ENCODE data around the gene NOL9. TPM values are rescaled to one million over a fixed set of nuclear protein-coding genes. Genes with fewer than 3 reads are reported as not detected.
"Not testable (repeated sequence)": the region's sequence is repeated elsewhere in the genome, so short reads cannot be mapped to it uniquely, and the experiment has no call there.

The NOL9 gene
- total and polyA plus RNA-seq, 4 donors: 1.9 to 27.0 (median 16.2) TPM

DNA sequence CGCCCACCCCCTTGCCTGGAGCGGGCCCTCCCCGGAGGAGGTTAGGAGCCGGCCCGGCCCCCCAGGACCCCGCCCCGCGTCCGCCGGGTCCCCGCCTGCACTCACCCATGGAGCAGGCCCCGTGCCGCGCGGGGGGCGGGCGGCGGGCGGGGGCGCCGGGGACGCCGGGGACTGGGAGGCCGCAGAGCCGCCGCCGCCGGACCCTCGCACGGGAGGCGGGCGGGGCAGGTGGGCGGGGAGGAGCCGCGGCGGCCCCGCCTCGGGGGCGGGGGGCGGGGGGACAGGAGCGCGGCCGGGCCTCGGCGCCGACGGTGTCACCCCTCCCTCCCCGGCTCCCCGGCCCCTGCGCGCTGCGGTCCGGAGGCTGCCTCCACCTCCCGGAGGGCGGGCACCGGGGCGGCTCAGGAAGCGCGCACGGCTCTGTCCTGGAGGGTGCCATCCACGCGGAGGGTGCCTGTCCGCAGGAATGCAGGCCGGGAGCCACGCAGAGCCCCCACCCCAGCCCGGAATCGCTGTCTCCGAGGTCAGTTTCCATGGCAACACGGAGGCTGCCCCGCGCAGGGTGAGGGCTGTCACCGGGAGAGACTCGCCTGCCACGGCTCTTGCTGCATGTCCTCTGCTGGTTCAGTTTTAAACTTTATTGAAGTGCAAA lies 57.0 kb downstream of the NOL9 start:
- WGBS, 2 donors: 0 to 1% methylated on average over 35 to 74 of the region's 74 CpGs
- intact Hi-C loops (cut with DNase I): no loop called here
- Histone ChIP-seq H3K4me1 (ENCODE audit: control insufficient read depth in 1 of 2, insufficient read depth in 2 of 2, low read length in 2 of 2) (peaks cover 3 to 6% of the 10 kb centered on the region in 2 donors), H3K27ac (ENCODE audit: low read depth in 1 of 2, low read length in 2 of 2) (no peak overlapping the region), H3K9me3 (ENCODE audit: control insufficient read depth, low read length) (no peaks in the 10 kb centered on the region), H3K4me3 (ENCODE audit: low read length in 2 of 2) (peak overlapping the region; percentile 39 to 73), H3K36me3 (ENCODE audit: control insufficient read depth in 1 of 2, insufficient read depth in 2 of 2, low read length in 1 of 2) (no peaks in the 10 kb centered on the region), H3K27me3 (ENCODE audit: control insufficient read depth in 1 of 2, insufficient read depth in 2 of 2, low read length in 1 of 2) (no peaks in the 10 kb centered on the region)
- DNase-seq (peak in 1 of 2 donors; percentile 78), ATAC-seq (ENCODE audit: low FRiP score) (no peak)

DNA sequence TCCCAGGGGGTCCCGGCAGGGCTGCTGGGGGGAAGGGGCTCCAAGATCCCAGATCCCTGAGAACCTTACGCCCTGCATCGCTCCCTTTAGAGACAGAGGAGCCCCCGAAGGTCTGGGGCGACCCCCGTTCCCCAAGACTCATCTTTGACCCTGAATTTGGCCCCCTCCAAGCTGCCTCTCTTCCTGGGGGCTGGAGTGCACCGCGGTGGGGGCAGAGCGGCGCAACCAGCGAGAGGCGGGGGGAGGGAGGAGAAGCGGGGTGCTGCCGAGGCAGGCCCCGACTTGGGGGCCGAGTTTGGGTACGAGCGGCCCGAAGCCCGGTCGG lies 57.5 kb downstream of the NOL9 start:
- Histone ChIP-seq H3K9me3 (ENCODE audit: control insufficient read depth, low read length) (no peaks in the 10 kb centered on the region), H3K27me3 (ENCODE audit: control insufficient read depth in 1 of 2, insufficient read depth in 2 of 2, low read length in 1 of 2) (no peaks in the 10 kb centered on the region), H3K27ac (ENCODE audit: low read depth in 1 of 2, low read length in 2 of 2) (no peak overlapping the region), H3K36me3 (ENCODE audit: control insufficient read depth in 1 of 2, insufficient read depth in 2 of 2, low read length in 1 of 2) (no peaks in the 10 kb centered on the region), H3K4me3 (ENCODE audit: low read length in 2 of 2) (peak overlapping the region; percentile 39 to 73), H3K4me1 (ENCODE audit: control insufficient read depth in 1 of 2, insufficient read depth in 2 of 2, low read length in 2 of 2) (peaks cover 0 to 6% of the 10 kb centered on the region in 2 donors)
- DNase-seq (no peak), ATAC-seq (ENCODE audit: low FRiP score) (no peak)
- intact Hi-C loops (cut with DNase I): no loop called here
- 1 to 2% methylated on average over 17 to 21 of the region's 21 CpGs for WGBS, 2 donors

GRCh38 chr1:6496365-6496721 lies 58.0 kb downstream of the NOL9 start:
- H3K9me3 ChIP-seq (ENCODE audit: control insufficient read depth, low read length): no peaks in the 10 kb centered on the region
- H3K36me3 ChIP-seq (ENCODE audit: control insufficient read depth in 1 of 2, insufficient read depth in 2 of 2, low read length in 1 of 2): no peaks in the 10 kb centered on the region
- no peak overlapping the region for H3K4me3 ChIP-seq (ENCODE audit: low read length in 2 of 2)
- ATAC-seq (ENCODE audit: low FRiP score) (no peak), DNase-seq (no peak)
- H3K4me1 ChIP-seq (ENCODE audit: control insufficient read depth in 1 of 2, insufficient read depth in 2 of 2, low read length in 2 of 2): peaks cover 0 to 4% of the 10 kb centered on the region in 2 donors
- H3K27me3 ChIP-seq (ENCODE audit: control insufficient read depth in 1 of 2, insufficient read depth in 2 of 2, low read length in 1 of 2): no peaks in the 10 kb centered on the region
- intact Hi-C loops (cut with DNase I): no loop called here
- WGBS, 2 donors: 16 to 19% methylated on average over 13 of the region's 13 CpGs
- peak overlapping the region in 1 of 2 donors; percentile 3 for H3K27ac ChIP-seq (ENCODE audit: low read depth in 1 of 2, low read length in 2 of 2)

GRCh38 chr1:6495540-6496364 lies 58.6 kb downstream of the NOL9 start:
- DNase-seq: peak in 1 of 2 donors; percentile 67
- H3K27me3 ChIP-seq (ENCODE audit: control insufficient read depth in 1 of 2, insufficient read depth in 2 of 2, low read length in 1 of 2): no peaks in the 10 kb centered on the region
- no peak for ATAC-seq (ENCODE audit: low FRiP score)
- H3K4me3 ChIP-seq (ENCODE audit: low read length in 2 of 2): no peak overlapping the region
- H3K4me1 ChIP-seq (ENCODE audit: control insufficient read depth in 1 of 2, insufficient read depth in 2 of 2, low read length in 2 of 2): no peaks in the 10 kb centered on the region
- no peaks in the 10 kb centered on the region for H3K9me3 ChIP-seq (ENCODE audit: control insufficient read depth, low read length)
- intact Hi-C loops (cut with DNase I): no loop called here
- H3K27ac ChIP-seq (ENCODE audit: low read depth in 1 of 2, low read length in 2 of 2): no peak overlapping the region
- WGBS, 2 donors: 75% methylated on average over 14 of the region's 14 CpGs
- H3K36me3 ChIP-seq (ENCODE audit: control insufficient read depth in 1 of 2, insufficient read depth in 2 of 2, low read length in 1 of 2): no peaks in the 10 kb centered on the region

DNA sequence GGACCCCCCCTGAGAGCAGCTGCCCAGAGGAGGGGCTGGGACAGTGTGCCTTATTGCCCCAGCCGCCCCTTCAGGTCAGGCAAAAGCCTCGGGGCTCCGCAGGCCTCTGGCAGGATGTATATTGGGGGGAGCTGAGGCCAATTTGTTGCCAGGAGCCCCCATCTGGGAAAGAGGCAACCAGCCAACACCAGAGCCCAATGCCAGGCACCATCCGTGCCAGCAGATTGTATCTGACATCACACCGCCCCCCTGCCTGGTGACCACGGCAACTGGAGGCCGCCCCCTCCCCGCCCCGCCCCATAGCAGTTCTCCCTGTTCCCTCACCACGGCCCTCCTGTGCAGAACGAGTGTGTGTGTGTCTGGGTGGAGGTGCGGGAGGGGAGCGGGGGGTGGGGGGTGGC lies 59.3 kb downstream of the NOL9 start:
- DNase-seq (no peak), ATAC-seq (ENCODE audit: low FRiP score) (no peak)
- Histone ChIP-seq H3K4me3 (ENCODE audit: low read length in 2 of 2) (no peak overlapping the region), H3K36me3 (ENCODE audit: control insufficient read depth in 1 of 2, insufficient read depth in 2 of 2, low read length in 1 of 2) (no peaks in the 10 kb centered on the region), H3K27me3 (ENCODE audit: control insufficient read depth in 1 of 2, insufficient read depth in 2 of 2, low read length in 1 of 2) (no peaks in the 10 kb centered on the region), H3K27ac (ENCODE audit: low read depth in 1 of 2, low read length in 2 of 2) (no peak overlapping the region), H3K4me1 (ENCODE audit: control insufficient read depth in 1 of 2, insufficient read depth in 2 of 2, low read length in 2 of 2) (no peaks in the 10 kb centered on the region), H3K9me3 (ENCODE audit: control insufficient read depth, low read length) (no peaks in the 10 kb centered on the region)
- intact Hi-C loops (cut with DNase I): no loop called here
- WGBS, 2 donors: 60 to 66% methylated on average over 13 of the region's 13 CpGs

GRCh38 chr1:6494627-6495026 lies 59.7 kb downstream of the NOL9 start:
- no peak overlapping the region for H3K27ac ChIP-seq (ENCODE audit: low read depth in 1 of 2, low read length in 2 of 2)
- DNase-seq: no peak
- no peaks in the 10 kb centered on the region for H3K36me3 ChIP-seq (ENCODE audit: control insufficient read depth in 1 of 2, insufficient read depth in 2 of 2, low read length in 1 of 2)
- H3K27me3 ChIP-seq (ENCODE audit: control insufficient read depth in 1 of 2, insufficient read depth in 2 of 2, low read length in 1 of 2): no peaks in the 10 kb centered on the region
- WGBS, 2 donors: 75 to 87% methylated on average over 4 of the region's 4 CpGs
- intact Hi-C loops (cut with DNase I): no loop called here
- no peak overlapping the region for H3K4me3 ChIP-seq (ENCODE audit: low read length in 2 of 2)
- no peak for ATAC-seq (ENCODE audit: low FRiP score)
- no peaks in the 10 kb centered on the region for H3K9me3 ChIP-seq (ENCODE audit: control insufficient read depth, low read length)
- no peaks in the 10 kb centered on the region for H3K4me1 ChIP-seq (ENCODE audit: control insufficient read depth in 1 of 2, insufficient read depth in 2 of 2, low read length in 2 of 2)

- WGBS, 2 donors: 81 to 90% methylated on average over 4 of the region's 4 CpGs
- DNase-seq; H3K4me3 ChIP-seq (ENCODE audit: low read length in 2 of 2); H3K9me3 ChIP-seq (ENCODE audit: control insufficient read depth, low read length); intact Hi-C loops (cut with DNase I); H3K27ac ChIP-seq (ENCODE audit: low read depth in 1 of 2, low read length in 2 of 2); H3K4me1 ChIP-seq (ENCODE audit: control insufficient read depth in 1 of 2, insufficient read depth in 2 of 2, low read length in 2 of 2); H3K27me3 ChIP-seq (ENCODE audit: control insufficient read depth in 1 of 2, insufficient read depth in 2 of 2, low read length in 1 of 2); H3K36me3 ChIP-seq (ENCODE audit: control insufficient read depth in 1 of 2, insufficient read depth in 2 of 2, low read length in 1 of 2); ATAC-seq (ENCODE audit: low FRiP score): not testable (repeated sequence)
Measured at GRCh38 chr1:6493834-6494223, 60.5 kb downstream of the NOL9 start.

DNA sequence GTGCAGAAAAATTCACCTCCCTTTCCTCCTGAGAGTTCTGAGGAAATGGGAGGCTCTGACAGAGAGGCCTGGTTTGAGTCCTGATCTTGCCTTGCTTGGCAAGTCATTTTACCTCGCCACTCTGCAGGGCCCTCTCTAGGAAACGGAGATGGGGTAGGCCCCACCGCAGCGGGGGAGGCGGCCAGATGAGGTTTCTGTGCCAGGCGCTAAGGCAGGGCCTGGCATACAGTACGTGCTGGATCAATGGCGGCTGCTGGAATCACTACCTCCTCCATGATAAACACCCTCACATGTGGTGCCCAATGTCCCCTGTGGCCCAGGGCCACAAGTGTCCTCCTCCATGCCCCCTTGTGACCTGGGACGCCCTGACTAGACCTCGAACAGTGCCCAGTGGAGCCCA lies 62.3 kb downstream of the NOL9 start:
- Histone ChIP-seq H3K27ac (ENCODE audit: low read depth in 1 of 2, low read length in 2 of 2) (no peak overlapping the region), H3K27me3 (ENCODE audit: control insufficient read depth in 1 of 2, insufficient read depth in 2 of 2, low read length in 1 of 2) (no peaks in the 10 kb centered on the region), H3K9me3 (ENCODE audit: control insufficient read depth, low read length) (no peaks in the 10 kb centered on the region), H3K4me1 (ENCODE audit: control insufficient read depth in 1 of 2, insufficient read depth in 2 of 2, low read length in 2 of 2) (no peaks in the 10 kb centered on the region), H3K36me3 (ENCODE audit: control insufficient read depth in 1 of 2, insufficient read depth in 2 of 2, low read length in 1 of 2) (no peaks in the 10 kb centered on the region), H3K4me3 (ENCODE audit: low read length in 2 of 2) (no peak overlapping the region)
- 71 to 78% methylated on average over 10 of the region's 10 CpGs for WGBS, 2 donors
- intact Hi-C loops (cut with DNase I): loop anchor here in 1 of 2 donors (2.0 kb wide), 1 partner anchor 63 kb away; the partner anchor contains the start of genes NOL9 and TAS1R1
- no peak for DNase-seq
- no peak for ATAC-seq (ENCODE audit: low FRiP score)

- DNase-seq (no peak), ATAC-seq (ENCODE audit: low FRiP score) (no peak)
- peak within 1 kb of the TSS; percentile 62 for H3K4me3 ChIP-seq (ENCODE audit: low read length in 2 of 2)
- no peaks in the 10 kb centered on the region for H3K36me3 ChIP-seq (ENCODE audit: control insufficient read depth in 1 of 2, insufficient read depth in 2 of 2, low read length in 1 of 2)
- WGBS, 2 donors: 80 to 83% methylated on average over 6 of the region's 6 CpGs
- H3K9me3 ChIP-seq (ENCODE audit: control insufficient read depth, low read length): no peaks in the 10 kb centered on the region
- H3K27ac ChIP-seq (ENCODE audit: low read depth in 1 of 2, low read length in 2 of 2): no peak within 1 kb of the TSS
- H3K4me1 ChIP-seq (ENCODE audit: control insufficient read depth in 1 of 2, insufficient read depth in 2 of 2, low read length in 2 of 2): no peaks in the 10 kb centered on the region
- no peaks in the 10 kb centered on the region for H3K27me3 ChIP-seq (ENCODE audit: control insufficient read depth in 1 of 2, insufficient read depth in 2 of 2, low read length in 1 of 2)
- intact Hi-C loops (cut with DNase I): loop anchor here in 1 of 2 donors (2.0 kb wide), 1 partner anchor 63 kb away; the partner anchor contains the start of genes NOL9 and TAS1R1
Measured at GRCh38 chr1:6491480-6491962, 62.8 kb downstream of the NOL9 start, which contains the start of gene PLEKHG5. PLEKHG5 (minus strand) TSS chr1:6491667; CDS start chr1:6477571, 14,096 bp downstream.

All from aorta (tissue), 5 donors.